Stimulated activated CD4-positive, alpha-beta T cell treated with anti-CD3 and anti-CD28 coated beads, Interleukin-2, amount 100 ng/mL, for 4 hours (primary cell): ENCODE results near the gene DDTL.
"Not testable (repeated sequence)": the region's sequence is repeated elsewhere in the genome, so short reads cannot be mapped to it uniquely, and the experiment has no call there.

Experiments used
- DNase-seq: peaks from one replicate; pipeline ENCODE4 v3.0.0-alpha.2; 2020; ENCODE audit warnings: low read depth

The DDTL gene

GRCh38 chr22:23970201-23970641, 3.5 kb downstream of the DDTL start:
- DNase-seq, result no peak

- DNase-seq, result no peak
Measured at GRCh38 chr22:23970816-23971486, 4.3 kb downstream of the DDTL start.

DNA sequence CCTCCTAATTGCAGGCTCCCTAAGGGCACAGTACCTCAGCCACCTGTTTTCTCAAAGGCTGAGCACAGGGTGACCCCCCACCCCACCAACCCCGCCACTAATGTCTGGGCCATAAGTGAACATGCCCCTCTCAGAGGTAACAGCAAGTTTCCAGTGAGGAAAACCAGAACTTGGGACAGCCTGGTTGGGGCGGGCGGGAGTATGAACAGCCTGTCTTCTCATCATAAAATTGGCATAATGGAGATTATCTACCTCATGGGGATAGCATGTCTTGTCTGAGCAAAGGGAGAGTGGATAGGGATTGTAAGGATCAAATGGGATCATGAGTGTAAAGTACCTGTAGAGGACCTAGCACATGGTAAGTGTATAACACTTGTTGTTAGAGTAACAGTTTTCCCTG, 5.2 kb downstream of the DDTL start:
- not testable (repeated sequence) for DNase-seq

- not testable (repeated sequence) for DNase-seq
Measured at GRCh38 chr22:23974345-23974744, 7.7 kb downstream of the DDTL start, which contains the start of gene DDT. DDT (minus strand) TSS chr22:23974441; CDS start chr22:23974414, 27 bp downstream.

- not testable (repeated sequence) for DNase-seq
Measured at GRCh38 chr22:23974836-23975352, 8.2 kb downstream of the DDTL start.

DNA sequence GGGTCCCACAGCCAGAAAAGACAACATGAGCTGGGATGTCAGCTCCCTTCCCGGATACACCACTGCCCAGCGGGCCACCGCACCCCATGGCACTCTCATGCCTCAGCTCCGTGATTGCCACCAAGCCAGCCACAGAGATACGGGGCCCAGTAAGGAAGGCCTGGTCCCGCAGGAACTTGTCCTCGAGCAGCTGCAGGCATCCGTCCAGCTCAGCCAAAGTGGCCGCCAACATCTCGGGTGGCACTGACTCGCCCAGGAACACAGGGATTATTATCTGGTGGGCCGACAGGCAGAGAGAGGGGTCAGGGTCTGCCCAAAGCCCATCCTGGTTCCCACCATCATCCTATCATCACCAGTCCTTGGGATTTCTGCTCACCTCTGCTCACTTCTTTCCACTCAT, 10.6 kb downstream of the DDTL start:
- not testable (repeated sequence) for DNase-seq

- DNase-seq, result not testable (repeated sequence)
Measured at GRCh38 chr22:23979557-23980240, 13.0 kb downstream of the DDTL start, which contains the start of gene GSTT2. GSTT2 (plus strand) TSS chr22:23980134.

DNA sequence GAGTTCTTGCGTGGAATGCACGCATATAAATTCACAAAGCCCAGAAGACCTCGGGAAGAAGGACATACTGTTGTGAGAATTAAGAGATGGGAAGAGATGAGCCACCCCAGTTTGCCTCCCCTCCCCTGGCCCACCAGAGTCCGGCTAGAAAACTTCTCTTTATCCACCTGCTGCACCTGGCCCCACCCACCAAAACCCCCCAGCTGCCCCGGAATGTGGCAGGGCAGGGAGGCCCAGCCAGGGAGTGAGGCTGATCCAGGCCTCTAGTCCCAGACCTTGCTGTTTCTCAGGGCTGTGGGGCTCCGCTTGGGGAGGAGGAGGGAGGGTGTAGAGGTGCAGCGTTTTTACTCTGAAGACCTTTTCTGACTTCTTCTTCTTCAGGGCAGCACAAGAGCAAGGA, 13.9 kb downstream of the DDTL start:
- DNase-seq, result not testable (repeated sequence)

GRCh38 chr22:23984430-23984829, 17.7 kb downstream of the DDTL start:
- peak; percentile 5 for DNase-seq

GRCh38 chr22:23986089-23986488, 19.4 kb downstream of the DDTL start:
- DNase-seq, result not testable (repeated sequence)

DNA sequence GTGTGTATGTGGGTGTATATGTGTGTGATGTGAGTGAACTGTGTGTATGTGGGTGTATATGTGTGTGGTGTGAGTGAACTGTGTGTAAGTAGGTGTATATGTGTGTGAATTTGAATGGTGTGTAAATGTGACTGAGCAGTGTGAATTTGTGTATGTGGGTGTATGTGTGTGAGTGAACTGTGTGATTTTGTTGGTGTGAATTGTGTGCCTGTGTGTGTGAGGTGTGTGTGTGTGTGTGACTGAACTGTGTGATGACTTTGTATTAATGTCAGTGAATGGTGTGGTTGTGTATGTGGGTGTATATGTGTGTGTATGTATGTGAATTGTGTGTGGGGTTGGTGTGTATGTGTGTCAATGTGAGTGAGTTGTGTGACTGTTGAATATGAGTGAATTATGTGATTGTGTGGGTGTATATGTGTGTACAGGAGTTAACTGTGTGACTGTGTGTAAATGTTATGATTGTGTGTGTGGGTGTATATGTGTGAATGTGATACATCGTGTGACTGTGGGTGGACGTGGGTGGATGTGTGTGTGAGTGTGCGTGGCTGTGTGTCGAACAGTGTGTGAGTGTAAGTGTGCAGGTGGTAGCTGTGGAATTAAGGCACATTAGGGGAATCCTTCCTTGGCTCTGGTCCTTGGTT, 20.0 kb downstream of the DDTL start:
- not testable (repeated sequence) for DNase-seq

- not testable (repeated sequence) for DNase-seq
Measured at GRCh38 chr22:23989583-23990244, 23.0 kb downstream of the DDTL start.

DNA sequence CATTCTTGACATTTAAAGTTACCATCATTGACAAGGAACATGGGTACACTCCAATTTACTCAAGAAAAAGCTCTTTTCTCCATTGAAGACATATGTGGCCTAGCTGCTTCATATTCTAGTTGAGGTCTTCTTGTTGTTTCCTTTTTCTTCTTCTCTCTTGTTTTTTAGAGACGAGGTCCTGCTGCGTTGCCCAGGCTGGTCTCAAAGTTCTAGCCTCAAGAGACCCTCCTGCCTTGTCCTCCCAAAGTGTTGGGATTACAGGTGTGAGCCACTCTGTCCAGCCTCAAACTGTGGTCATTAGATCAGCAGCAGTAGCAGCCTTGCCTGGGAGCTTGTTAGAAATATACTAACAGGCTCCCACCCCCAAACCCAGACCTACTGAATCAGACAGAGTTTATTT, 26.4 kb downstream of the DDTL start:
- not testable (repeated sequence) for DNase-seq

GRCh38 chr22:23993581-23994177, 27.0 kb downstream of the DDTL start:
- not testable (repeated sequence) for DNase-seq

GRCh38 chr22:23997092-23997491, 30.4 kb downstream of the DDTL start:
- no peak for DNase-seq

GRCh38 chr22:23999779-24000178, 33.1 kb downstream of the DDTL start:
- not testable (repeated sequence) for DNase-seq

DNA sequence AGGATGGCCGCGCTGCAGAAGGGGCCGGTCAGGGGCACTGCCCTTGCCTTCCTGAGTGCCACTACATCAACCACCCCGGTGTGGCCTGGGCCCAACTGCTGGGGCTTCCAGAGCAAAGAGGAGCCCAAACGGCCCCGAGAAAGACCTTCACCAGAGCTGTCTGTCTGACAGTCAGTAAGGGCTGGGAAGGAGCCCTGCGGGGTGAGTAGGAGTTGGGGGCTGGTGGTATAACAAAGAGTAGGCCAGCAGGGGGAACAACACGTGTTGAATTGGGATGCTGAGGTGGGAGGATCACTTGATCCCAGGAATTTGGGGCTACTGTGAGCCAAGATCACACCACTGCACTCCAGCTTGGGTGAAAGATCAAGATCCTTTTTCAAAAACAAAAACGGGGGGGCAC, 34.6 kb downstream of the DDTL start:
- no peak for DNase-seq

DNA sequence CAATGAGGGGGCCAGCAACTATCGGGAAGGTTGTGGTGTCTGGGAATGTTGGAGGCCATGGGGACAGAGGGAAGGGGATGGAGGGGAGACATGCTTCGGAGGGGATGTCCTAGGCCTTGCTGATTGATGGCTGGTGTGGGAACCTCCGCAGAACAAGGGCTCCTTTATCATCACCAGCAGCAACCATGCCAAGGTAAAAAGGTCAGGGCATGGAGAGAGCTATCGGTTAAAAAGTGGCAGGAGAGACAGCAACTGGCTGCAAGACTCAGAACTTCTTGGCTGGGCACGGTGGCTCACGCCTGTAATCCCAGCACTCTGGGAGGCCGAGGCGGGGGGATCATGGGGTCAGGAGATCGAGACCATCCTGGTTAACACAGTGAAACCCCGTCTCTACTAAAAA, 35.6 kb downstream of the DDTL start:
- DNase-seq, result no peak

GRCh38 chr22:24002851-24003250, 36.2 kb downstream of the DDTL start:
- DNase-seq, result no peak

DNA sequence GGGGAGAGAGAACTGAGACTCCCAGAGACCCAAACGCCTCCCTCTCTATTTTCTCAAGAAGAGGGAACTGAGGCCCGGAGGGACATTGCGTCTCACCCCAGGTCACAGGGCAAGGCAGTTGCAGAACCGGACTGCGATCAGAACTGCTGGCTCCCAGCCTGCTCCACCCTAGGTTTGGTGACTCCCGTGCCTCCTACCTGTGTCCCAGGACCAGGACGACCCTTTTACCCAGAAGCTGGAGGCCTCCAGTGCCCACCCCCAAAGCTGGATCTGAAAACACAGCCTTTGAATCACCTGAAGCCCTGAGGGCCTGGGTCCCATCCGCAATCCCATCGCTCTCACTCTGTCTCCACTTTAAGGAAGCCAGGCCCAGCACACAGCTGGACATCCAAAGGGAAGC, 37.2 kb downstream of the DDTL start:
- DNase-seq, result no peak

GRCh38 chr22:24005201-24005600, 38.5 kb downstream of the DDTL start, which contains the start of gene GSTT4:
GSTT4 (minus strand) TSS chr22:24005453; CDS start chr22:24005356, 97 bp downstream.
- no peak for DNase-seq
